ENCODE data around the gene FXYD1.

DNA sequence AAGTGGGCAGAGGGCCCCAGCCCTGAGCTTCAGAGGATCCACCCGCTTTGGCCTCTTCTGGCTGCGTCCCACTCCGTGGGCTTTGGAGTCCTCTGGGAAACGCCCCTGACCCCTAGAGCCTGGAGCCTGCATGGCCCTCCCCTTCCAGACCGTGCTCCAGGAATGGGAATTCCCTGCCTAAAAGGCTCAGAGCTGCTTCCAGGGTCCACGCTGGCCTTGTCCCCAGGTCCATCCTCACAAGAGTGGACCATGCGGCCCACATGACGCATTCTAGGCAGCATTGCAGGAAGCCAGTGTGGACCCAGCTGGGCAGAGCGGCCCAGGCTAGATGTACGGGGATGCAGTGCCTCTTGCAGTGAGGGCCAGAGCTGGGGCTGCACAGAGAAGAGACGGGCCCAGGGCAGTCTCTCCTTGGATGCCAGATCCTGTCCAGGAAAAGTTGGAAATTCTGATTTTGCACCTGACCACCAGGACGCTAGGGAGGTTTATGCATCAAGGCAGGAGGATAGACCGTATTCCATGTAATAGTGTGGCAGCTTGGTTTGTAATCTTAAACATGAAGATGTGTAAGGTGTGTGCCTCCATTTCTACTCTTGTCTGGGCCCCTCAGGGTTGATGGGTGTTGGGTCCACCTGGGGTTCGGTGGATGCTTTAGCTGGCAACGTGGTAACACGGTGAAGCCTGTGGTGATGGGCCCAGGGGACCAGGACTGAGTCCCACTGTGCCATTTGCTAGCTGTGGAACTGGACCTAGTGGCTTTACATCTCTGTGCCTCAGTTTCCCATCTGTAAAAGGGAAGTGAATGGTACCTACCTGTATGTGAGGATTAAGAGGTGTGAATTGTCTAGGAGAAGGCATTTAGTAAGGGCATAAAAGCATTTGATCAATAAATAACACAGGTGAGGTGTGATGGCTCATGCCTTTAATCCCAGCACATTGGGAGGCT, 37.8 kb upstream of the FXYD1 start:
- TF ChIP-seq FOXM1 (IDR thresholded peaks at IDR 0.05; ENCODE audit: borderline replicate concordance), result no peak
- no peak for TF ChIP-seq SUZ12 (IDR thresholded peaks at IDR 0.05)
- TF ChIP-seq BHLHE40 (IDR thresholded peaks at IDR 0.05; ENCODE audit: borderline replicate concordance), result no peak
- no peak for TF ChIP-seq L3MBTL2 (conservative IDR thresholded peaks at IDR 0.05)
- no peak for TF ChIP-seq HDGF (IDR thresholded peaks at IDR 0.05; ENCODE audit: borderline replicate concordance)
